HEK293 (cell line): ENCODE data around the gene ZBTB44.

Source experiments
- CTCF ChIA-PET: fragments of 350-600 bp; formaldehyde crosslinking; extraction: SDS; loops from one replicate; lab custom pipeline; 2021; ENCODE audit warnings: antibody characterized with exemption; lab: Yijun Ruan, JAX
- POLR2A ChIA-PET: fragments of 300-600 bp; formaldehyde crosslinking; extraction: SDS; loops from one replicate; lab custom pipeline; 2020; ENCODE audit warnings: antibody characterized with exemption, inconsistent platforms; lab: Yijun Ruan, JAX
- H3K27ac ChIP-seq: fragments of 200-500 bp; sonication (Bioruptor generic); 2 replicates; pipeline ENCODE4 v1.5.1; 2014; ENCODE audit warnings: low read depth, low read length, control low read depth, inconsistent platforms; ENCODE audit errors: extremely low read depth
- H3K36me3 ChIP-seq, 2 experiments: fragments of 200-500 bp in 1 of 2; sonication (Bioruptor generic) in 1 of 2; 1 replicate in 1 of 2; 2 replicates in 1 of 2; pipeline ENCODE4 v1.5.1; 2014 to 2017; ENCODE audit warnings: inconsistent platforms in 2 of 2, low read length in 2 of 2; ENCODE audit not compliant: control insufficient read depth in 2 of 2, insufficient read depth in 1 of 2
- H3K4me1 ChIP-seq: fragments of 200-500 bp; sonication (Bioruptor generic); 2 replicates; pipeline ENCODE4 v1.5.1; 2014; ENCODE audit warnings: mild to moderate bottlenecking, low read length, inconsistent platforms; ENCODE audit not compliant: control insufficient read depth, insufficient read depth
- H3K4me3 ChIP-seq: 2 replicates; pipeline ENCODE4 v1.5.1; 2011; ENCODE audit warnings: low read depth, mild to moderate bottlenecking, control low read depth, low read length, moderate library complexity
- H3K9me3 ChIP-seq: fragments of 200-500 bp; sonication (Bioruptor generic); 2 replicates; pipeline ENCODE4 v1.5.1; 2014; ENCODE audit warnings: low read depth, low read length, inconsistent platforms; ENCODE audit not compliant: control insufficient read depth, insufficient read depth
- BCL11B ChIP-seq: fragments of 450-650 bp; formaldehyde crosslinking; IDR thresholded peaks from 2 replicates; pipeline ENCODE4 v1.5.1; 2016; ENCODE audit warnings: low read depth, missing biosample characterization, missing genetic modification characterization
- CTCF ChIP-seq: fragments of 450-650 bp; formaldehyde crosslinking; IDR thresholded peaks from 2 replicates; pipeline ENCODE4 v1.5.1; 2016; ENCODE audit warnings: missing biosample characterization, missing genetic modification characterization
- HIC1 ChIP-seq: fragments of 450-650 bp; formaldehyde crosslinking; IDR thresholded peaks from 2 replicates; pipeline ENCODE4 v1.5.1; 2016; ENCODE audit warnings: missing biosample characterization, missing genetic modification characterization
- PBX3 ChIP-seq: sonication (generic); formaldehyde crosslinking; IDR thresholded peaks from 2 replicates; pipeline ENCODE4 v1.8.1; 2022; ENCODE audit warnings: mild to moderate bottlenecking, moderate library complexity, missing genetic modification reagents
- YY1 ChIP-seq: fragments of 450-650 bp; formaldehyde crosslinking; IDR thresholded peaks from 2 replicates; pipeline ENCODE4 v1.5.1; 2018; ENCODE audit warnings: missing biosample characterization, missing genetic modification characterization
- ZEB2 ChIP-seq: fragments of 450-650 bp; formaldehyde crosslinking; IDR thresholded peaks from 2 replicates; pipeline ENCODE4 v1.5.1; 2016; ENCODE audit warnings: missing biosample characterization, missing genetic modification characterization
- ZNF133 ChIP-seq: fragments of 450-650 bp; formaldehyde crosslinking; IDR thresholded peaks from 2 replicates; pipeline ENCODE4 v1.5.1; 2016; ENCODE audit warnings: missing biosample characterization, missing genetic modification characterization
- ZNF23 ChIP-seq: fragments of 450-650 bp; formaldehyde crosslinking; IDR thresholded peaks from 2 replicates; pipeline ENCODE4 v1.5.1; 2016; ENCODE audit warnings: missing biosample characterization, missing genetic modification characterization, borderline replicate concordance
- ZNF518A ChIP-seq: fragments of 450-650 bp; formaldehyde crosslinking; conservative IDR thresholded peaks from 2 replicates; pipeline ENCODE4 v1.5.1; 2016; ENCODE audit warnings: low read depth, missing biosample characterization, missing genetic modification characterization
- ZNF558 ChIP-seq: fragments of 450-650 bp; formaldehyde crosslinking; IDR thresholded peaks from 2 replicates; pipeline ENCODE4 v1.5.1; 2016; ENCODE audit warnings: missing biosample characterization, missing genetic modification characterization
- ZNF571 ChIP-seq: fragments of 450-650 bp; formaldehyde crosslinking; IDR thresholded peaks from 2 replicates; pipeline ENCODE4 v1.5.0; 2017; ENCODE audit warnings: missing biosample characterization, missing genetic modification characterization
- ZNF610 ChIP-seq: fragments of 450-650 bp; formaldehyde crosslinking; IDR thresholded peaks from 2 replicates; pipeline ENCODE4 v1.5.1; 2016; ENCODE audit warnings: missing biosample characterization, missing genetic modification characterization, borderline replicate concordance
- ZNF624 ChIP-seq: fragments of 450-650 bp; formaldehyde crosslinking; IDR thresholded peaks from 2 replicates; pipeline ENCODE4 v1.5.1; 2017; ENCODE audit warnings: missing biosample characterization, missing genetic modification characterization
- ZNF658 ChIP-seq: fragments of 450-650 bp; formaldehyde crosslinking; IDR thresholded peaks from 2 replicates; pipeline ENCODE4; 2016; ENCODE audit warnings: missing biosample characterization, missing genetic modification characterization
- ZNF768 ChIP-seq: fragments of 450-650 bp; formaldehyde crosslinking; IDR thresholded peaks from 2 replicates; pipeline ENCODE4 v1.5.1; 2018; ENCODE audit warnings: missing biosample characterization, mild to moderate bottlenecking, missing genetic modification characterization
- ZSCAN4 ChIP-seq: fragments of 450-650 bp; formaldehyde crosslinking; IDR thresholded peaks from 2 replicates; pipeline ENCODE4 v1.5.1; 2017; ENCODE audit warnings: missing biosample characterization, missing genetic modification characterization
- TF ChIP-seq, protein P1 (sequence below): fragments of 450-650 bp; formaldehyde crosslinking; IDR thresholded peaks from 2 replicates; pipeline ENCODE4 v1.5.1; 2017; ENCODE audit warnings: missing biosample characterization, missing genetic modification characterization

Gene ZBTB44

DNA sequence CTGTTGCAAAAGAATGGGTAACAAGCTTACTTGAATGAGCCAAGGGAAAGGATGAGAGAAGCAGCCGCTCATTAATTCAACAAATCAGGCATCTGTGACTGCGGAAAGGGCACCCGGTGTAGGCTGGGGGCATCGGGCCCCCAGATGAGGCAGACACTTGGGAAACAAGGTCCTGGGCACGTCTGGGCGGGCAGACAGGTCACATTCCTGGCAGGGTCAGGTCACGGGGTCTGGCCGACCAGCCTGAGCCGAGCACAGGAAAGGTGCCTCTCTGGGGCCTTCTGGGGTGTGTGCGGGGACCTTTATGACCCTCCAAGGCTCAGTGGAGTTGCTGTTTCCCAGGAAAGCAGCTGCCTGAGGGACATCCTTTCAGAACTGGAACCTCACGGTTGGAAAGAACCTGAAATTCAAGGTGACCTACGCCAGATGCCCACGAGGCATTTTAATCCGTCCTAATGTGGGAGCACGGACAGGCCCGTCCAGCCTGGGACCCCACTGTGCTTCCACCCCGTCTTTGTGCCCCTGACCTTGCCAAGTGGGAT, 98.1 kb downstream of the ZBTB44 start:
- CTCF ChIA-PET, result interaction anchor here (0.6 to 1.3 kb wide), 3 partner anchors 230 to 646 kb away, joined by 3 to 4 read pairs (median 3); no protein-coding TSS in a partner anchor
- Histone ChIP-seq H3K36me3 (no peaks in the 10 kb centered on the region), H3K9me3 (no peaks in the 10 kb centered on the region)
- TF ChIP-seq ZNF23 (tag by site-specific recombination), result no peak
- TF ChIP-seq ZNF133, result no peak
- no peak for TF ChIP-seq YY1 (tag by site-specific recombination)
- TF ChIP-seq ZNF518A (tag by site-specific recombination), result no peak
- TF ChIP-seq, protein P1, sequence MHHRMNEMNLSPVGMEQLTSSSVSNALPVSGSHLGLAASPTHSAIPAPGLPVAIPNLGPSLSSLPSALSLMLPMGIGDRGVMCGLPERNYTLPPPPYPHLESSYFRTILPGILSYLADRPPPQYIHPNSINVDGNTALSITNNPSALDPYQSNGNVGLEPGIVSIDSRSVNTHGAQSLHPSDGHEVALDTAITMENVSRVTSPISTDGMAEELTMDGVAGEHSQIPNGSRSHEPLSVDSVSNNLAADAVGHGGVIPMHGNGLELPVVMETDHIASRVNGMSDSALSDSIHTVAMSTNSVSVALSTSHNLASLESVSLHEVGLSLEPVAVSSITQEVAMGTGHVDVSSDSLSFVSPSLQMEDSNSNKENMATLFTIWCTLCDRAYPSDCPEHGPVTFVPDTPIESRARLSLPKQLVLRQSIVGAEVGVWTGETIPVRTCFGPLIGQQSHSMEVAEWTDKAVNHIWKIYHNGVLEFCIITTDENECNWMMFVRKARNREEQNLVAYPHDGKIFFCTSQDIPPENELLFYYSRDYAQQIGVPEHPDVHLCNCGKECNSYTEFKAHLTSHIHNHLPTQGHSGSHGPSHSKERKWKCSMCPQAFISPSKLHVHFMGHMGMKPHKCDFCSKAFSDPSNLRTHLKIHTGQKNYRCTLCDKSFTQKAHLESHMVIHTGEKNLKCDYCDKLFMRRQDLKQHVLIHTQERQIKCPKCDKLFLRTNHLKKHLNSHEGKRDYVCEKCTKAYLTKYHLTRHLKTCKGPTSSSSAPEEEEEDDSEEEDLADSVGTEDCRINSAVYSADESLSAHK (tag by site-specific recombination), result no peak
- TF ChIP-seq ZNF658, result no peak
- no peak for TF ChIP-seq ZNF610 (tag by site-specific recombination)
- no peak for TF ChIP-seq ZNF768
- no peak for TF ChIP-seq BCL11B
- TF ChIP-seq ZNF624, result no peak
- TF ChIP-seq PBX3 (CRISPR knock-in tag), result no peak
- TF ChIP-seq ZSCAN4 (tag by site-specific recombination), result no peak
- no peak for TF ChIP-seq CTCF
- TF ChIP-seq ZNF571, result no peak
- no peak for TF ChIP-seq ZEB2 (tag by site-specific recombination)
- no peak for TF ChIP-seq HIC1
- no peak for TF ChIP-seq ZNF558 (tag by site-specific recombination)
- TF ChIP-seq, all 188 proteins: peak for 0
- POLR2A ChIA-PET, result no interaction called here
- Histone ChIP-seq H3K4me1 (no peaks in the 10 kb centered on the region), H3K4me3 (no peak overlapping the region), H3K27ac (no peak overlapping the region)
